Anterior cingulate cortex (tissue), 58 donors: ENCODE measurements around the gene PSORS1C2.

Experiments
- DNase-seq, 58 donors: peaks; one replicate each; lab custom pipeline; 2025; lab: John Stamatoyannopoulos, UW

PSORS1C2 gene

DNA sequence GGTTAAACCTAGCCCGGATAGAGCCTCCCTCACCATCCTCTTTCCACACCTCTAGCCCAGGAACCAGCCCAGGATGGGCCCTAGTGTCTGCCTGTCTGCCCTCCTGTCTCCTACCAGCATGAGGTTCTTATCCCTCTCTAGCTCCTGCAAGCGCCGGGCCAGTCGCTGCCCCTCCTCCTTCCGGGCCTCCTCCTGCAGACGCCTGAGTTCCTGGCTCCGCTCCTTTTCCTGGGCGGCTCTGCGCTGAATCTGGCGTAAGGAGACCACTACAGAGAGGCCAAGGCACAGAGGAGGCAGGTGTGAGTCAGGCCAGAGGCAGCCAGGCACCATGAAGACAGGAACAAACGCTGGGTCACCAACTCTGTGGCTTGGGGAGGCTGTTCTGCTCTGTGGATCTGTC lies 4.3 kb upstream of the PSORS1C2 start:
- no peak for DNase-seq

DNA sequence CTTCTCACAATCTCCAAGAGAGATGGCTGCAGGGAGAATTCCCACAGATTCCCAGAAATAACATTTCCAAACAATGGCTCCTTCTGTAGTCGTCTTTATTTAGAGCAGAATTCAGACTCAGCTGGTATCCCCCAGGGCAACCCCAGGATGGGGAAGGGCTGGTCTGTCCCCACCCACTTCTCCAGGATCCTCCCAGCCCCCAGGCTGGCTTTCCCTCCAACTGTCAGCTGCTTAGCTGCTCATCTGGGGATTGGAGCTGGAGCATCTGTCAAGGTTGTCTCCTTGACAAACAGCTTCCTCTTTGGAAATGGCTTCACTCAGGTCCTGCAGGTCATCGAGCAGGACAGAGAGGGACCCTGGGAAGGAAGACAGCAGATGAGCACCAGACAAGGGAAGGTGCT lies 3.5 kb upstream of the PSORS1C2 start:
- no peak for DNase-seq

DNA sequence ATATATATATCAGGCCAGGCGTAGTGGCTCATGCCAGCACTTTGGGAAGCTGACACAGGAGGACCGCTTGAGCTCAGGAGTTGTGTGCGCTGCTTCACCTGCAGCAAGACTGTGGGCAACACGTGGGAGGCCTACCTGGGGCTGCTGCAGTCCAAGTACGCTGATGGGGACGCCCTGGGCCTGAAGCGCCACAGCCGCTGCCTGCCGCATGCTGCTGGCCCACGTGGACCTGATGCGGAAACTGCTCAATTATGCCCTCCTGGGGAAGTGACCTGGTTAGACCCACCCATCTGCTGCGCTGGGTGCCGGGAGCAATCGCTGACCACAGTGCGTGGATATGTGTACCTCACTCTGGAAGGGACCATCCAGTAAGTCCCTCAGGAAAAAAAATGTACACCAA lies 1.8 kb upstream of the PSORS1C2 start:
- no peak for DNase-seq

DNA sequence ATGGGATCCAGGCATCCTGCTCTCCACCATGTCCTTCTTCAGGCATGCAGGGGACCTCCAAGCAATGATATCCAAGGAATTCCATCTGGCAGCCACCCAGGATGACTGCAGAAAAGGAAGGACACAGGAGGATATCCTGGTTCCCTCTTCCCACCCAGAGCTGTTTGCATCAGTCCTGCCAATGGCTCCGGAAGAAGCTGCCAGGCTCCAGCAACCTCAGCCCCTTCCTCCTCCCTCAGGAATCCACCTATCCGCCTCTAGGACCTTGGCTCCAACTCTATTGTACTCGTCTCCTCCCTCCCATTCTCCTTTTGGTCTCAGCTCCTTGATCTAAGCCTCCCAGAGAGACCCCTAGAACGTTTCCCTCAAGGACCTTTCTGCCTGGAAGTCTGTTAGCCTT lies 733 bp upstream of the PSORS1C2 start:
- no peak for DNase-seq

DNA sequence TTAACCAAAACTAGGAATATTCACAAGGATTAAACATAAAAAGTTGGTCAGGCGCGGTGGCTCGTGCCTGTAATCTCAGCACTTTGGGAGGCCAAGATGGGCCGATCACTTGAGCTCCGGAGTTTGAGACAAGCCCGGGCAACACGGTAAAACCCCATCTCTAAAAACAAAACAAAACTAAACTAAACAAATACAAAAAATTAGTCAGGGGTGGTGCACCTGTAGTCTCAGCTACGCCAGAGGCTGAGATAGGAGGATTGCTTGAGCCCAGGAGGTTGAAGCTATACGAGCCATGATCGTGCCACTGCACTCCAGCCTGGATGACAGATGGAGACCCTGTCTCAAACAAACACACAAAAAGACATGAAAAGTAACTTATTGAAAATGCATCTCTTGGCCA lies 3.2 kb downstream of the PSORS1C2 start:
- DNase-seq, result no peak

DNA sequence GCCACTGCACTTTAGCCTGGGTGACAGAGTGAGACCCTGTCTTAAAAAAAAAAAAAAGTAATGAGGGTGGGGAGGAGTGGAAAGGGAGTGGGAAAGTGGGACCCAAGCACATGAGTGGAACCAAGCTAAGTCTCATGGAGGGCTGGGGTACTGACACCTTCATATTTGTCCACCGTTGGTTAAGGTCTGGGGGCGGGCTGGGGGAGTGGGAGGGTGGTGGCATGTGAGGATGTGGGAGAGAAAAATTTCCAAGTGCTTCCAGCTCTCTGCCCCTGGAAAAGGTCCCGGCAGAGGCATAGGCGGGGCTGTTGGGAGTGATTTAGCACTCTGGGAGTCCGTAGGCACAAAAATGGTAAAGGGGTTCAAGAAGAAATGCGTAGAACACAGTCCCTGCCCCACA lies 6.1 kb downstream of the PSORS1C2 start:
- DNase-seq, result no peak

DNA sequence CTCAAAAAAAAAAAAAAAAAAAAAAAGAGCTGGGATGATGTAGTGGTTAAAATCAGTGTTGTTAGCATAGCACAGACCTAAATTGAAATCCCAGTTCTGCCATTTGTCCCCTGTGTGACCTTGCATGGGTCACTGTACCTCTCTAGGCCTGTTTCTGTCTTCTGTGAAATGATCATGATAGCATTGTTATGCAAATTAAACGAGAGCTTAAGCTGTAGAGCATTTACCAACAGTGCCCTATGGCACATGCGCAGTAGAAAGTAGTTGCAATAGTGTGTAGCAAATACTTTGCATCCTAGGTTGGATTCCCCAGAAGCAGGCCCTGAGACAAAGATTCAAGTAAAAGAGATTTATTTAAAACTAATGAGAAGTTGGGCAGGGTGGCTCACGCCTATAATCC lies 7.3 kb downstream of the PSORS1C2 start:
- no peak for DNase-seq

- DNase-seq, result no peak
Observed at GRCh38 chr6:31130751-31131150, 8.1 kb downstream of the PSORS1C2 start.

GRCh38 chr6:31129130-31129529 lies 9.7 kb downstream of the PSORS1C2 start:
- no peak for DNase-seq

DNA sequence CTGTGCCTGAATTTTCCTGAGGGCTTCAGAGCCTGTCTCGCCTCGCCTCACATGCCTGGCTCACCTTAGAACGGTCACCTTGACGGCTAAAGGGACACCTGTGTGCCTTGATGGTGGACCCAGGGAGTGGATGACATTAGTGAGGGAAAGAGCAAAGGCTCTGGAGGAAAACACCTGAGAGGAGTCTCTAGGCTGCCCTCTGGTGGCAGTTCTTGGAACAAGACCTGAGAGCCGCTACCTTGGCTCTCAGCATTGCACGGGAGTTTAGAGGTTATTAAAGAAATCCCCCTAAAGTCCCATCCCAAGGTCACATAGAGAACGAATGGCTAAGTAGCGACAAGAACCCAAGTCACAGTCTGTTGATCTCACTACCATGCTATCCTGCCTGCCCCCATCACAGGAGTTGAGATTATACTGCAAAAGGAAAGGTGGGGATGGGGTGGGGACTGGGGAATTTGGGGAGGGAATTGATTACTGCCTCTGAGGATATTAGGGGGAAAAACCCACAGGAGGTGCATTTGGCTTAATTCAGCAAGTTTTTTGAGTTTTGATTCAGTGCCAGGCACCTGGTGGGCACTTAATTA lies 10.7 kb downstream of the PSORS1C2 start:
- DNase-seq, result peak in 26 of 58 donors; percentile 2 to 59 (median 18)

DNA sequence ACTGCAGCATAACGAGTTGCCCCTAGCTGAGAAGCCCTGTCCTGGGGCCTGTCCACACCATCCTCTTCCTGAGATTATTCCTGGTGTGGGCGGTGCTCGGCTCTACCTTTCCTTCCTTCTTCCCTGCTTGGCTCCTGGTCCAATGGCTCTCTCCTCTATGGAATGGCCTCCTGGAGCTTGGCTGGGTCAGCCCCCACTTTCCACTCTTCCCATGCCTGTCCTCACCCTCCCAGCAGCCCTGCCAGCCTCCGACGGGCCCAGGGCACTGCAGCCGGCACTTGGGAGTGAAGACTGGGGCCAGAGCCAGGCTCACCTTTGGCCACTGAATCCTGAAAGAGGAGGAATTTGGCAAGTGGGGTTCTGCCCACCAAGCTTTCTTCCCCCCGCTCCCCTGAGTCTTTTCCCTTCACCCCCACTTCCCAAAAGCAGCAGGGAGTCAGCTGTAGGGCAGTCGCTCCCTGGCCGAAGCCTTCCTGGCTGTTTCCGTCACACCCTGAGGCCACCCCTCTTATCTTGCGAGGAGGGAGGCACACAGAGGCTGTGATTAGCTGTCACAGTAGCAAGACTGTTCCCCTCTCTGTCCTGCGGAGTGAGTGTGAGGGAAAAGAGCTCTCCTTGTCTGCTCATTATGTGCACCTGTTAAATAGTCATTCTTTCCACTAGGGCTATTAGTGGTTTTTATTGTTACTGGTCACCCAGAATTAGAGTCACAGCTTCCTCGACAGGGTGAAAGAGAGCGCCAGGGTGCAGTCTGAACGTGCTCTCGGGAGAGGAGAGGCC lies 12.3 kb downstream of the PSORS1C2 start:
- DNase-seq, result no peak

- DNase-seq, result no peak
Observed at GRCh38 chr6:31125586-31126363, 13.1 kb downstream of the PSORS1C2 start.

GRCh38 chr6:31125162-31125561 lies 13.7 kb downstream of the PSORS1C2 start:
- no peak for DNase-seq

DNA sequence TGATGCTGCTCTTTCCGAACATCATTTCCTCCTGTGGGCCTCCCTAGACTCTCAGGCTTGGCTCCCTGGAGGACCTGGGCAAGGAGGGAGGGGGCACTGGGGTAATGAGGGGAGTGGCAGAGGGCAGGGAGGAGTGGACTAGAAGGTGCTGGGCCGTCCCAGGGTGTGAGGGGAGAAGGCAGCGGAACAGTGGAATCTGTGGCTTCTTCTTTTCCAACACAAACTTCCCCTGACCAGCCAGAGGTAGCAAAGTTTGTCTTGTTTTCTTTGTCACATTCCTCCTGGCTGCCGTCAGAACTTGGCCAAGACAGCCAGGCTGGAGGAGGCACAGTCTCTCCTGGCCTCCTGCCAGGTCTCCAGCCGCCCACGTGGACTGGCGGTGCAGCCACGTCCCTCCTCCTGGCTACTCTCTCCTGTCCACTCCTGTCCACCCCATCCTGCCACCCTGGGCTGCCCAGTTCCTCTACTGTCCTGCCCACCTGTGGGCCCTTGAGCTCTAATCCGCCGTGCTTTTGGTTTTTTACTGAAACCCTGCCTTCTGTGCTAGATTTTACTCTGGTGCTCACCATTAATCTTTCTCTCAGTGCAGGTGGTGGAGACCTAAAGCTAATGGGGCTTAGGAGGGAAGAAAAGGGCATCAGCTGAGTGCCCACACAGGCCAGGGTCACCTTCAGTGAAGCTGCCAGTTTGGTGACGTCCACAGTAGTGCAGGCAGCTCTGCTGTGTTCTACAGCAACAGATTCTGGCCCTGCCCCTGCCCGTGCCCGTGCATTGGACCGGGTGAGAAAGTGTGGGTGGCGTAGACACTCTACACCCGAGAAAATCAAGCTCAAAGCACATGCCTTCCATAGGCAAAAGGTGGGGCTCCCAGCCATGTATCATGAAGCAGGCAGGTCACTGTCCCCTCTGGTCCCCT lies 15.8 kb downstream of the PSORS1C2 start:
- DNase-seq, result peak in 48 of 58 donors; percentile 3 to 64 (median 27)

GRCh38 chr6:31121131-31121790 lies 17.6 kb downstream of the PSORS1C2 start:
- DNase-seq, result no peak

GRCh38 chr6:31120151-31120915 lies 18.5 kb downstream of the PSORS1C2 start, which contains the start of gene CDSN:
Gene CDSN, minus strand, starts transcription at chr6:31120446. Its CDS starts 27 bp downstream, at chr6:31120419.
- DNase-seq, result no peak

DNA sequence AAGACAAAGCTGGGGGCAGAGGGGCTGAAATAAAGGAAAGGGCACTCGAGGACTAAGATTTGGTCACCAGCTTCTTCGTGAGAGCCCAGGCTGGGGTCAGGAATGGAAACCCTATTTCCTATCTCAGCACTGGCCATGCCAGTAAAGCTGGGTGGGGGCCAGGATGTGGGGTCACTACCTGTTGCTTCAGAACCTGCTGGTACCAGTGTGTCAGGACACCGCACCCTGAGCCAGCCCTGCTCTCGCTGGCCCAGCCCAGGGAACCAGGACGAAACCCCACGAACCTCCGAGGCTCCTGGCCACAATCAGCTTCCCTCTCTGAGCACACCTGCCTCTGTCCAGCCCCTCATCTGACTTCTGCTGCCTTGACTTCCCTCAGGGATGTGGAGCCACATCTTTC lies 20.7 kb downstream of the PSORS1C2 start:
- no peak for DNase-seq

DNA sequence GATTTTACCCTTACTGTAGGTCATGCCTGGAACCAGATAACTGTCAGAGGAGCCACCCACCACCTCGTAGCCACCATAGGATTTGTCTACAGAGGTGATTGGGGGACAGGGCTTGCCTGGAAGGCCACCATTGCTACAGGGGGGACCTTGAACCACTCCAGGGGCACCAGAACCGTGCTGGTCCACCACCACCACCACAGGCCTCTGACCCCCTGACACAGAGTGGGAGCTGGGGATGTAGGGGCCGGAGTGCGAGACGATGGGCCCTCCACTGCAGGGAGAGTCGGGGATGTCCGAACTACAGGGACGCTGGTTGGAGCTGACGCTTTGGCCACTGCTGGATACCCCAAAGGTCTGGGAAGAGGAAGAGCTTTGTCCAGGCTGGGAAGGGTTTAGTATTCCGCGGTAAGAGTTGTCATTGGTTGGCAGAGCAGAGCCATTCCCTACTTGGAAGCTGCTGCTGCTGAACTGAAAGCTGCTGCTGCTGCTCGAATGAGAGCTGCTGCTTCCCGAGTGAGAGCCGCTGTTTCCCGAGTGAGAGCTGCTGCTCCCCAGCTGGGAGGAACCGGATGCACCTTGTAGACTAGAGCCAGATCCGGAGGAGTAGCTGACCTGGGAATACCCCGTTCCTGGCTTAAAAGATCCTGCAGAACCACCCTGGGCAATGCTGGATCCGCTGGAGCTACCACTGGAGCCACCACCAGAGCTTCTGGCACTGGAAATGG lies 22.0 kb downstream of the PSORS1C2 start:
- DNase-seq, result peak in 1 of 58 donors; percentile 29
